Glomerular visceral epithelial cell (primary cell): ENCODE data around the gene SLC5A6.
"Not testable (repeated sequence)": the region's sequence is repeated elsewhere in the genome, so short reads cannot be mapped to it uniquely, and the experiment has no call there.

Experiments used
- DNase-seq: peaks from one replicate; pipeline ENCODE4 v3.0.0-alpha.2; 2016; ENCODE audit errors: extremely low spot score

The SLC5A6 gene

DNA sequence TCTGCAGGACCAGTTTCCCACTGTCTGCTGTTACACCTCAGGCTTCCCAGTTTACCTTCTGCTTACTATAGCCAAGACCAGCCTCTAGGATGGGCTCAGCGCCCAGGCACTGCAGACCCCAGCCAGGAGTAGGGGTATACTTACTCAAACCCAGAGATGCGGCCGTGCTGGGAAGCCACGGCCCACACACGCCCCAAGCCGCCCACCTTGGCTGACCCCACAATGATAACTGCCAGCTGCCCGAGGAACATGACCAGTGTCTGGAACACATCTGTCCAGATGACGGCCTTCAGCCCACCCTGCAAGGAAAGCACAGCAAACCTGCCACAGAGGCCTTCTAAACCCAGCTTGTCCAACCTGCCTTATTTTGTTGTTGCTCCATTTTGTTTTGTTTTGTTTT lies 6.9 kb downstream of the SLC5A6 start:
- DNase-seq: no peak

DNA sequence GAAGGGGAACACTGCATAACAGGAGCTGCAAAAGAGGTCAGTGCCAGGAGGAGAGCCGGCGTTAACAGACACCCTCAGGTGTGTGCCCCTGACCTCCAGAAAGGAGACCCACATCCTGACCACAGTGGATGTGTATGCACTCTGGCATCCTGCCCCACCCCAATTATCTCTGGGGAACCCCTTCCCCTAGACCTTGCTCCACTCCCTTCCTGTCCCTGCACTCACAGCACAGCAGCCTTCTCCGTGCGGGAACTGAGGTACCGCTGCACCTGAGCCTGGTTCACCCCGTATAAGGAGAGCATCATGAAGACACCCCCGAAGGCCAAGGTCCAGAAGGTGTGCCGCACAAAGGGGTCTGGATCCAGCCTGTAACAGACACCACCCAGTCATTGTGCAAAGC lies 7.5 kb downstream of the SLC5A6 start:
- DNase-seq: no peak

DNA sequence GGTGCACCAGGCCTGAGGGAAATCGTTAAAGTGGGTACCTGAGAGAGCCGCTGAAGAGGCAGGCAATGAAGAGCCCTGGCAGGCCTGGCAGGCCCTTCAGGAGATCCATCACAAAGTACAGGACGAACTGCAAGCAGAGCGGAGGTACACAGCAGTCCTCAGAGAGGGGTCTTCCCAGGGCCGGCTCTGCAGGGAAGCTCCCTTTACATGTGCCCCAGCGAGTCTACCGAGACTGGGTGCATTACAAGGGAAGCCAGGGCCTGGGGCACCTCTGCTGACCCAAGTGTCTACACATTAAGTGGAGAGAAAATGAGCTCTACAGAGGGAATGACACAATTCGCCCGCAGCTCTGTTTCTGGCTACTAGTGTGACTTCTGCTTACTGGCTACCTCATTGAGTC lies 8.3 kb downstream of the SLC5A6 start:
- no peak for DNase-seq

DNA sequence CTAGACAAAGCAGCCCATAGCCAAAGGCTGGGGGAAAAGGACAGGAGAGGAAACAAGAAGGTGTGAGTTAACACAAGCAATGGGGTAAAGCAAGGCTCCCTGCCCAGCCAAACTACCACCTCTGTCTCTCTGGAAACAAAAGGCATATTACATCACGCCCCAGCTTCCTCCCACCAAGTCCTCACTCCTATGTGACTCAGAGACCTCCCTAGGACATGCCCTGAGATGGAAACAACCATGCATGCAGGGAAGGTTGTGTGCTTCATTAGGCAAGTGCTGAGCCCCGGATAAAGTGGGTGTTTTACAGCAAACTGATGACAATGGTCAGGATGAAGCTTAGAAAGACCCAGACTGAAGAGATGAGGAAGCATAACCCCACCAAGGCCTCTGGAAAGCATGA lies 9.2 kb downstream of the SLC5A6 start:
- DNase-seq: peak; percentile 55

DNA sequence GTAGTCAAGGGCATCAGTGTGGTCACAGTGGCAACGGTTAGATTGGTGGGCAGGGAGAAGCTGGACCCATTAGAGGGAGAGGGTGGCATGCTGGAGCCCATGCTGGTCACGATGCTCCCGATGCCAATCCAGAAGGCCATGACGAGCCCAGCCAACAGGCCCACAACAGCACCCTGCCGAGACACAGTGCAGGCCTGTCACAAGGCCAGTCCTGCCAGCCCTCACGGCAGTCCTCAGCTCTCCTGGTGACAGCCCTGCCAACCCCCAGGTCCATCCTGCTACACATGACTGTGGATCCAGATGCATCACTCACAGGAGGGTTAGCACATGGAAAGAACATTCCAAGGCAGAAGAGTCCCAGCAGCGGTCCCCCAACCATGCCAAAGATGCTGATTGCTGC lies 10.4 kb downstream of the SLC5A6 start:
- no peak for DNase-seq

DNA sequence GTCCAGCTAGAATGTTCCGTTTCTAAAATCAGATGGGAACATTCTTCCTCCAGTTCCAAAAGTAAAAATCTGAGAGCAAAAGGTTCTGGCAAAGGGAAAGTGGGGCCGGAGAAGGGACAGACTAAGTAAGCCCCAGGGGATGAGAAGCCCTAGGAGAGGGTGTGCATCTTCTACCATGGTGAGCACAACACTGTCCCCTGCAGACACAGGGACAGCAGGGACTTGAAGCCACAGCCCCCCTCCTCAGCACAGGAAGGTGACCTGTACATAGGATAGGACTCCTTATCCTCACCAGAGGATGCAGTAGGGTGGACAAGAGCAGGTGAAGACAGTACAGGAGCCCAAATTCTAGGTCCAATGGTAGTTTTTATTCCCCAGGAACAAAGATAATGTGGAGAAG lies 12.8 kb downstream of the SLC5A6 start:
- no peak for DNase-seq

DNA sequence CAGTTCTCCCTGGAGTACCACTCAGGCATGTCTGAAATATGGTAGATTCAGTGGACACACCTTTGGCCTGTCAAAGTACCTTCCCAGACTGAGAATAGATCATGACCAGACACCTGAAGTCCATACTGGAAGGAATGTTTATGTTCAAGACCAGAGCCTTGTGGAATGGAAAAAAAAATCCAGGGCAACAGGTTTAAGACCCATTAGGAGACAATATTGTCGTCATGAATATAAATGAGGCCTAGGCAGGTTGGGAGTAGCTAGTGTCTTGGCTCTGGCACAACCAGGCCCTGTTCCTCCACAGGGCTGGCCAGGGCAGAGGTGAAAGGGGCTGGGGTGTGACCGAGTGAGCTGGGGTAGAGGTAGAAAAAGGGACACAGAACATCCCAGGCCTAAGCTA lies 13.4 kb downstream of the SLC5A6 start:
- no peak for DNase-seq

DNA sequence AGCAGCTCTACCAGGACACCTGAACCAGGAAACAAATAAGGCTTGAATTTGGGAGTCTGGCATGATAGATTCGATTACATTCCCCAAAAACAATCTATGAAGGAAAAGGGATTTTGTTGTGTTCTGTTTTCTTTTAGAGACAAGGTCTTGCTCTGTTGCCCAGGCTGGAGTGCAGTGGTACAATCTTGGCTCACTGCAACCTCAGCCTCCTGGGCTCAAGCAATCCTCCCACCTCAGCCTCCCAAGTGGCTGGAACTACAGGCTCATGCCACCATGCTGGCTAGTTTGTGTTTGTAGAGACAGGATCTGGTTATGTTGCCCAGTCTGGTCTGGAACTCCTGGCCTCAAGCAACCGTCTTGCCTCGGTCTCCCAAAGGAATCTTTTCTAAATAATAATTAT lies 14.0 kb downstream of the SLC5A6 start:
- DNase-seq: not testable (repeated sequence)

DNA sequence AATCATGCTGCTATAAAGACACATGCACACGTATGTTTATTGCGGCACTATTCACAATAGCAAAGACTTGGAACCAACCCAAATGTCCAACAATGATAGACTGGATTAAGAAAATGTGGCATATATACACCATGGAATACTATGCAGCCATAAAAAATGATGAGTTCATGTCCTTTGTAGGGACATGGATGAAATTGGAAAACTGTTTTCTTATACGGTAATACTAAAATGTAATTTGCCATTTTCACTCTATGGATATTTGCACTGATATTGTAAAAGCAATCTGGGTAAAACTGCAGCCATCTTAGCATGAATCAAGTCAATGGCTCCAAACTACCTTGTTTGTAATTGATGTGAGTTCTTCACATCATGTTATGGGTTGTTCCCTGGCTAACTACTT lies 16.3 kb downstream of the SLC5A6 start:
- not testable (repeated sequence) for DNase-seq

DNA sequence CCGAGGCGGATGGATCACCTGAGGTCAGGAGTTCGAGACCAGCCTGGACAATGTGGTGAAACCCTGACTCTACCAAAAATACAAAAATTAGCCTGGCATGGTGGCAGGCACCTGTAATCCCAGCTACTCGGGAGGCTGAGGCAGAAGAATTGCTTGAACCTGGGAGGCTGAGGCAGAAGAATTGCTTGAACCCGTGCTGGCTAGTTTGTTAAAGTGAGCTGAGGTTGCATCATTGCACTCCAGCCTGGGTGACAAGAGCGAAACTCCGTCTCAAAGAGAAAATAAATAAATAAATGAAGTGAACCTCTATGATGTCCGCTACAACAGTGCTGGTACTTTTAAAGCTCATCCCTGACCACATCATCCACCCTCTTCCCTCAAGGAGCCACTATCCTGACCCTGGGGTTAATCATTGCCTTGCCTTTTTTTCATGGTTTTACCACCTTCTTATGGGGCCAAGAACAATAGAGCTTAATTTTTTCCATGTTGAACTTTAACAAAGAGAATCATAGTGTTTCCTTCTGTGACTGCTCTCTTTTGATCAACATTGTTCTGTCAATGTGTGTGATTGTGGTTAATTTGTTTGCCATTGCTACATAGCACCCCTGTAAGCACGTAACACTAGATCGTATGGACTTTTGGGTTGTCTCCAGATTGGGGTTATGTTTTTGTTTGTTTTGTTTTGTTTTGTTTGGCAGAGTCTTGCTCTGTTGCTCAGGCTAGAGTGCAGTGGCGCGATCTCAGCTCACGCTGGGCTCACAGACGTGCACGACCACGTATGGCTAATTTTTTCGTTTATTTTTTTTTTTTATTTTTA lies 17.3 kb downstream of the SLC5A6 start:
- peak; percentile 57 for DNase-seq

DNA sequence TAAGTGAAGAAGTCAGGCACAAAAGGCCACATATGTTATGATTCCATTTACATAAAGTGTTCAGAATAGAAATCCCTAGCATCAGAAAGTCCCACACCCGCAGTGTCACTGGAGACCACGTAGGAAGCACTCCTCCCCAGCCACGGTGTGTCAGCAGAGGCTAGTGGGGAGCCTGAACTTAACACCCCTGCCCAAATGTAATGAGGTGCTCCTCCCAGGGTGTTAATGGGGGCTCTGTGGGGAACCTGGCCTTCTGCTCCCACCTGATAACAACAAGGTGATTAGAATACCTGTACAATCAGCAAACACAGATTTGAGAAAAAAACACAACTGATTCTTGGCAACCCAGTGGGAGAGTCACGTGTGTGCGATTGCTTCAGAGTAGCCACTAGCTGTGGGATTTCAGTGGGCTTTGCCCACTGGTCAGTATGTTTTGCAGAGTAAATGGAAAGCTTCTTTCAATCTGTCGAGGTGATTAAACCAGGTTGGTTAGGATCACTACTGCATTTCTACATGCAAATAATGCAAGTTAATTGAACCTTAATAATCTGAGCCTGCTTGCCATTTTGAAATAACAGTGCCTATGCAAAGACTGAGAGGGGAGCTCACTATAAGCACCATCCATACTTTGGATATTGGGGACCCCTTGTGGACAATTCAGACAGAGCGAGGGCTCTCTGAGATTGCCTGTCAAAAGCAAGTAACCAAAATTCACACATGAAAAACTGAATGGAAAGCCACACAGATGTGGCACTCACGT lies 20.8 kb downstream of the SLC5A6 start:
- peak; percentile 34 for DNase-seq

DNA sequence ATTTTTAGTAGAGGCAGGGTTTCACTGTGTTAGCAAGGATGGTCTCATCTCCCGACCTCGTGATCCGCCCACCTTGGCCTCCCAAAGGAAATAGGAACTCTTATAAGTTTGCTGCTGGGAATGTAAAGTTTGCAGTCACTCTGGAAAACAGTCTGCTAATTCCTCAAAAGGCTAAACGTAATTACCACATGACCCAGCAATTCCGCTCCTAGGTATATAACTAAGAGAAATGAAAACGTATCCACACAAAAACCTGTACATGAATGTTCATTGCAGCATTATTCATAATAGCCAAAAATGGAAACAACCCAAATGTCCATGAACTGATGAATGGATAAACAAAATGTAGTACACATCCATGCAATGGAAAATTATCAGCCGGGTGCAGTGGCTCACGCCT lies 22.1 kb downstream of the SLC5A6 start:
- no peak for DNase-seq

DNA sequence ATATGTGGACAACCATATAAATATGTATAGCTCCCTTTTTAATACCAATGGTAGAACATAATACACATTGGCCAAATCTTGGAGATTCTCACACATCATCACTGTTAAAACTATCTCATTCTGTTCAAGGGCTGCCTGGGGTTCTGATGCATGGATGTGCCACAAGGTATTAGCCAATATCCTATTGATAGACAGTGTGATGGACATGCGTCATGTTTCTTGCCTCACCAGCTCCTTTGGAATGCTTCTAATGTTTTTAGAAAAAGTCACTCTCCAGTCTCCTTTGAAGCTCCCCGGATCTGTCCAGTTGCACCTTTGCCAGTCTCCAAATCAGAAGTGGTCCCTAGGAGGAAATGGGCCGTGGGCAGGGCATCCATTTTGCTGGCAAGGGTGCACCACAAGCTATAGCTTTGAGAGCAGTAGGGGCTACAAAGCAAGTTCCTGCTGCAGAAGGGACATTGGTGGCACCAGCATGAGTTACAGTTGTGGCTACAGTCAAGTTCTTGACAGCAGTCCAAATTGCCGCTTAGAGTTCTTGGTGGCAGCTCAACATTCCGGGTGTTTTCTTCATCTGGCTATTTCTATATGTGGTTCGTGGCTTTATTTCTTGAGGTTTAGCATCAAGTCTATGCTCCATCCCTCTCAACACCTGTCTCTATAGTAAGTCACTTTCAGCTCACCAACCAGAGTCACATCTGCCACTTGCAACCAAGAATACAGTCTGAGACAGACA lies 25.3 kb downstream of the SLC5A6 start:
- DNase-seq: no peak

DNA sequence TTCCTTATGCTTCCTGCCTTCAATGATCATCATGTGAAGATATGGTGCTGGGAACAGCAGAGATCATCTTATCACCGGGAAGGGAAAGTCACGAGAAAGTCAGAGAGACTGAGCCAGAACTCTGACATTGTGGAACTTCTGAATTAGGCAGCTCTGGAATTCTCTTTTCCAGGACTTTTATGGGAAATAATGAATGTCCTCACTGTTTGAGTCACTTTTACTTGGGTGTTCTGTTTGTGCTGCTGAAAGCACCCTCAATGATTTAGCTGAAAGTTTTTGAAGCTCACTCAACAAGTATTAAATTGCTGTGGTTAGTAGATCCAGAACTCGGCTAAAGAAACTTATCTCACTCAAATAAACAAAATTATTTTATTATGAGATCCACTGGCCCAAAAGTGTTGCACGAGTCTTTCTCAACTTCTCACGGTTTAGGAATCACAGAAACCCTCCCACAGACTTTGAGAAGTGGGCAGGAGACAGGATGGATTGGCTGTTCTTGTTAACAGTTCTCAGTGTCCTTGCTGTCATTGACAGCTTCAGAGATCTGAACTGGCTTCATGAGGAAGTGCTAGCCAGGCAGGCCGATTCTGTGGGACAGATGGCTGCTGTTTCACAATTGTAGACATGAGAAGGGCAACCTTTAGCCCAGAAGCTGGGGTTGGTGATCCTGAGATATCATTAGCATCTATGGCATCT lies 26.6 kb downstream of the SLC5A6 start:
- DNase-seq: no peak

DNA sequence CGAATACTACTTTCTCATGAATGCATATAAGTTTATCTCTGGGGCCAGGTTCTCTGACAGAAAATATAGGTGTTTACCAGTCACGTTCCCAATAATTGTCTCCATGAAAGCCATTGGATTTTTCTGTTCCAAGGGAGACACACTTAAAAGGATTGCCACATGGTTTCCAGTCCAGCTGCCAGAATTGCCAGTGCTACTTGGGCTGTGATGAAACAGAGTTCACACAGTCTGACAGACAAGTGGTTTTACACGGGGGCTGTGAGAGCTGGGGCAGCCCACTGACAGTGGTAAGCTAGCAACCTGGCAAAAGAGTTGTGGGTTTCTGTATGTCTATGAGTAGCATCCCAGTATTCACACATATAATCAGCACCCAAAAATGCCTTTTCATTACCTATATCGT lies 28.0 kb downstream of the SLC5A6 start:
- DNase-seq: no peak

DNA sequence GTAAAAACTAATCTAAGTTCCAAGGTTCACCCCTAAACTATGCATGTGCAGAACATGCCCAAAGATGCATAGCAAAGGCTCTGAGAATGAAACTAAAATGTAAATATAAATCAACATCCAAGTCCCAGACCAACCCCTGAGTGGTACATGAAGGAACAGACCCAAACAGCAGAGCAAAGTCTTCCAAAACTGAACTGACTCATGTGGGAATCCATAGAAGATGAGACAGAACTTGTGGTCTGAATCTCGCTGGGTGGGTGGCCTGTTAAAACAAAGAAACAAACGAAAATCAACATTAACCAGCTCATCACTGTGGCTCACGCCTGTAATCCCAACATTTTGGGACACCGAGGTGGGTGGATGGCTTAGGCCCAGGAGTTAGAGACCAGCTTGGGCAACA lies 29.7 kb downstream of the SLC5A6 start:
- no peak for DNase-seq

DNA sequence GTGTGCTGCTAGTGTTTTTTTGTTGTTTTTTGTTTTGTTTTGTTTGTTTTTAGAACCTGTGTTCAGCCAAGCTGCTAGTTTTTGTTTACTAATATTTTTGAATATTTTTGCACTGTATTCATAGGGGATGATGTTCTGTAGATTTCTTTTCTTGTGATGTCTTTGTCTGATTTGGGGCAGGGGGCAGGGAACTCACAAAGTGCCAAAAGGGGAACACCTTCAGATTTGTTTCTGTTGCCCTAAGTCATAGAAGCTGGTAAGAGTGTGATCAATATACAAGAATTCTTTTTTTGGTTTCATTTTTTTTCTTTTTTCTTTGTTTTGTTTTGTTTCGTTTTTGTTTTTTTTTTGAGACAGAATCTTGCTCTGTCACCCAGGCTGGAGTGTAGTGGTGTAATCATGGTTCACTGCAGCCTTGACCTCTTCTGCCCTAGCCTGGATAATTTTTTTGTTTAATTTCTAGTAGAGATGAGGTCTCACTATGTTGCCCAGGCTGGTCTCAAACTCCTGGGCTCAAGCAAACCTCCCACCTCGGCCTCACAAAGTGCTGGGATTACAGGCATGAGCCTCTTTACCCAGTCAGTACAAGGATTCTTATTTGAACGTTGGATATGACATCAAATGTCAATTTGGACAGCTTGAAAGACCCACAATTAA lies 32.6 kb downstream of the SLC5A6 start:
- DNase-seq: no peak

DNA sequence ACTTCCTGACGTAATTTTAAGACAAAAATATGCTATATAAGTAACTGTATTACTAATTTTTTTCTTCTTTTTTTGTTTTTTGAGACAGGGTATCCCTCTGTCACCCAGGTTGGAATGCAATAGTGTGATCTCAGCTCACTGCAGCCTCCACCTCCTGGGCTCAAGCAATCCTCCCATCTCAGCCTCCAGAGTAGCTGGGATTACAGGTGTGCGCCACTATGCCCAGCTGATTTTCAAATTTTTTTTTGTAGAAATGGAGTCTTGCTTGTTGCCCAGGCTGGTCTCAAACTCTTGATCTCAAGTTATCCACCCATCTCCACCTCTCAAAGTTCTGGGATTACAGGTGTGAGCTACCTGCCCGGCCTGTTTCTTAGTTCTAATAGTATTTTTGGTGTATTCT lies 33.6 kb downstream of the SLC5A6 start:
- no peak for DNase-seq

DNA sequence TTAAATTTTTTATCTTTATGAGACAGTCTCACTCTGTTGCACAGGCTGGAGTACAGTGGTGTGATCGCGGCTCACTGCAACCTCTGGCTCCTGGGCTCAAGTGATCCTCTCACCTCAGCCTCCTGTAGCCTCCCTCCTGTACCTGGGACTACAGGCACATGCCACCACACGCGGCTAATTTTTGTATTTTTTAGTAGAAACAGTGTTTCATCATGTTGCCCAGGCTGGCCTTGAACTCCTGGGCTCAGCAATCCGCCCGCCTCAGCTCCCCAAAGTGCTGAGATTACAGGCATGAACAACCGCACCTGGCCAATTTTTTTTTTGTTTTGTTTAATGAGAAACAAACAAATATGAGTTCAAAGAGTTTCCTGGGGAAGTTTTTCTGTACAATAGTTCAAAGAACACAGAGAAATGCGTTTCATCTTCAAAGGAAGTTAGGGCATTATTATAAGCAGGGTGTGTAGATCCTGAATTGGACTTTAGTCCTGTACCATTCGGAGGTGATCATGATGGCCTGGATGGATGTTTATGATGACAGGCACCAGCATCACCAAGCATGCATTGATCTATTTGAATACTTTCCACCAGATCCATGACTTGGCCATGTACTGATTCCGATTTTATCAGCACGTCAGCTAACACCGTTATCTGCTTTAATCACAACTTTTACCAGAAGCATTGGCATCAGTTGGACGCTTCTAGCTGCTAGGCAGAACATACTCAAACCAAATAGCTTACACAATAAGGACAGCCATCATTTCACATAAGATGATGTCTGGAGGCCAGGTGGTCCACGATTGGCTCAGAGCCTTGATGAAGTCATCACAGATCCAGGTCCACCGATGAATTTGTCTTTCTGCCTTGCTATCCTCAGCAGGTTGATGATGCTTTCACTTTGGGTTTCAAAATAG lies 34.4 kb downstream of the SLC5A6 start:
- DNase-seq: no peak

DNA sequence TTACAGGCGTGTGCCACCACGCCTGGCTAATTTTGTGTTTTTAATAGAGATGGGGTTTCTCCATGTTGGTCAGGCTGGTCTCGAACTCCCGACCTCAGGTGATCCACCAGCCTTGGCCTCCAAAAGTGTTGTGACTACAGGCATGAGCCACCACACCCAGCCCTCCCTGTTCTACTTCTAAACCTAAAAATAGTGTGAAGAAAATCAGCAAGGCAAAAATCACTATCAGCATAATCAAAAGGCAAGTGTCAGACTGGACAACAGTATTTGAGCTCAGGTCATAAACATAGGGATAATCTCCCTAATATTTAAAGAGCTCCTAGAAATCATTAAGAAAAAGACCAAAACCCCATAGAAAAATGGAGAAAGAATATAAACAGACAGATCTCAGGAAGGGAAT lies 36.3 kb downstream of the SLC5A6 start:
- DNase-seq: not testable (repeated sequence)
